ENCODE data around the gene LRMDA.

LRMDA gene

DNA sequence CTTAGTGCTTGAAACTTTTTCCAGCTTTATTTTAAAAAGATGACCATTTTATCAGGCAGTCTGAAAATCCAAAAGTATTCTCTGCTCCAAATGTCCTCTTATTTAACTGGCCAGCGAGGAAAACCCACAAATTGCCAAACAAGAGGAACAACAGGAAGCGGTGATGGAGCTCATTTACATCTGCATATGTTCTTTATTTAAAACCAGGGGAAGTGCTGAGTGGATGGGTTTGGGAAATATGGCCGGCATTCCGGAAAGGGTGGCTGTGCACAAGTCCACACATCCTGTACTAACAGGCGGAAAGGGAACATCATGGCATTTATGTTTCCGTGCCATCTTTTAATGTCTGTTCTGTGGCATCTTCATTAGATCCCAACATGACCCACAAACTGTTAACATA is 974.5 kb downstream of the LRMDA start:
- Histone ChIP-seq H3K4me3 (ENCODE audit: insufficient read depth, low read length, poor library complexity, severe bottlenecking) (no peak overlapping the region), H3K27ac (ENCODE audit: low read depth, low read length) (no peak overlapping the region), H3F3A (ENCODE audit: insufficient read depth) (no peaks in the 10 kb centered on the region), H3K36me3 (ENCODE audit: low read length) (no peaks in the 10 kb centered on the region), H3K27me3 (ENCODE audit: low read length) (no peaks in the 10 kb centered on the region), H4K20me1 (ENCODE audit: low read depth, low read length) (no peaks in the 10 kb centered on the region), H2AFZ (ENCODE audit: low read depth, low read length, severe bottlenecking) (no peak overlapping the region), H3K9ac (ENCODE audit: low read length) (no peak overlapping the region), H3K9me2 (replicated peaks; ENCODE audit: insufficient read depth, low read length) (no peaks in the 10 kb centered on the region), H3K79me2 (ENCODE audit: insufficient read depth, low read length) (no peaks in the 10 kb centered on the region), H3K4me2 (ENCODE audit: low read depth, low read length, poor library complexity, severe bottlenecking) (no peak overlapping the region), H3K9me3 (ENCODE audit: insufficient read depth, low read length) (no peaks in the 10 kb centered on the region)
- TF ChIP-seq EZH2phosphoT487 (conservative IDR thresholded peaks at IDR 0.05; ENCODE audit: low read length) = no peak
- TF ChIP-seq, protein P1, sequence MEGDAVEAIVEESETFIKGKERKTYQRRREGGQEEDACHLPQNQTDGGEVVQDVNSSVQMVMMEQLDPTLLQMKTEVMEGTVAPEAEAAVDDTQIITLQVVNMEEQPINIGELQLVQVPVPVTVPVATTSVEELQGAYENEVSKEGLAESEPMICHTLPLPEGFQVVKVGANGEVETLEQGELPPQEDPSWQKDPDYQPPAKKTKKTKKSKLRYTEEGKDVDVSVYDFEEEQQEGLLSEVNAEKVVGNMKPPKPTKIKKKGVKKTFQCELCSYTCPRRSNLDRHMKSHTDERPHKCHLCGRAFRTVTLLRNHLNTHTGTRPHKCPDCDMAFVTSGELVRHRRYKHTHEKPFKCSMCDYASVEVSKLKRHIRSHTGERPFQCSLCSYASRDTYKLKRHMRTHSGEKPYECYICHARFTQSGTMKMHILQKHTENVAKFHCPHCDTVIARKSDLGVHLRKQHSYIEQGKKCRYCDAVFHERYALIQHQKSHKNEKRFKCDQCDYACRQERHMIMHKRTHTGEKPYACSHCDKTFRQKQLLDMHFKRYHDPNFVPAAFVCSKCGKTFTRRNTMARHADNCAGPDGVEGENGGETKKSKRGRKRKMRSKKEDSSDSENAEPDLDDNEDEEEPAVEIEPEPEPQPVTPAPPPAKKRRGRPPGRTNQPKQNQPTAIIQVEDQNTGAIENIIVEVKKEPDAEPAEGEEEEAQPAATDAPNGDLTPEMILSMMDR (IDR thresholded peaks at IDR 0.05; ENCODE audit: insufficient read depth, low read length, poor library complexity, severe bottlenecking) = no peak

DNA sequence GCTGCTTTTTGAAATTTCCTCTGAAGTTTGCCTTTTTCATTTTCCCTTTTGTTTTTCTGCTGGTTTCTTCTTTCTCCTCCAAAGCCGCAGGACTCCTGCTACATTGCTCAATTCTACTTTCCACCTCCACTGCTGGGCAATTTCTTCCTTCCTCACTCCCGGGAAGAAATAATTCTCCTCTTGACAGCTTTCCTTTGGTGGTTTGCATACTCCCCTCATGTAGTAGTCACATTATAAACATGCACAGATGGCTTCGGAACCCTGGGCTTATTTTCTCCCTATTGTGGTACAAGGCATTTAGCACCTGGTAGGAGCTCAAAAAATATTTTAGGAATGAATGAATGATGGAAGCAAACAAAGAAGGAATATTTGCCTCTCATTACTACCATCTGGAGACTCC is 977.2 kb downstream of the LRMDA start:
- no peak overlapping the region for H3K4me3 ChIP-seq (ENCODE audit: insufficient read depth, low read length, poor library complexity, severe bottlenecking)
- no peaks in the 10 kb centered on the region for H3K9me2 ChIP-seq (replicated peaks; ENCODE audit: insufficient read depth, low read length)
- H3K27ac ChIP-seq (ENCODE audit: low read depth, low read length) = no peak overlapping the region
- H3K27me3 ChIP-seq (ENCODE audit: low read length) = no peaks in the 10 kb centered on the region
- H3K4me2 ChIP-seq (ENCODE audit: low read depth, low read length, poor library complexity, severe bottlenecking) = no peak overlapping the region
- no peak for TF ChIP-seq EZH2phosphoT487 (conservative IDR thresholded peaks at IDR 0.05; ENCODE audit: low read length)
- TF ChIP-seq, protein P1 (IDR thresholded peaks at IDR 0.05; ENCODE audit: insufficient read depth, low read length, poor library complexity, severe bottlenecking) = no peak
- no peaks in the 10 kb centered on the region for H3K9me3 ChIP-seq (ENCODE audit: insufficient read depth, low read length)
- H3K9ac ChIP-seq (ENCODE audit: low read length) = no peak overlapping the region
- no peaks in the 10 kb centered on the region for H4K20me1 ChIP-seq (ENCODE audit: low read depth, low read length)
- no peaks in the 10 kb centered on the region for H3K79me2 ChIP-seq (ENCODE audit: insufficient read depth, low read length)
- no peak overlapping the region for H2AFZ ChIP-seq (ENCODE audit: low read depth, low read length, severe bottlenecking)
- H3K36me3 ChIP-seq (ENCODE audit: low read length) = no peaks in the 10 kb centered on the region
- no peaks in the 10 kb centered on the region for H3F3A ChIP-seq (ENCODE audit: insufficient read depth)

DNA sequence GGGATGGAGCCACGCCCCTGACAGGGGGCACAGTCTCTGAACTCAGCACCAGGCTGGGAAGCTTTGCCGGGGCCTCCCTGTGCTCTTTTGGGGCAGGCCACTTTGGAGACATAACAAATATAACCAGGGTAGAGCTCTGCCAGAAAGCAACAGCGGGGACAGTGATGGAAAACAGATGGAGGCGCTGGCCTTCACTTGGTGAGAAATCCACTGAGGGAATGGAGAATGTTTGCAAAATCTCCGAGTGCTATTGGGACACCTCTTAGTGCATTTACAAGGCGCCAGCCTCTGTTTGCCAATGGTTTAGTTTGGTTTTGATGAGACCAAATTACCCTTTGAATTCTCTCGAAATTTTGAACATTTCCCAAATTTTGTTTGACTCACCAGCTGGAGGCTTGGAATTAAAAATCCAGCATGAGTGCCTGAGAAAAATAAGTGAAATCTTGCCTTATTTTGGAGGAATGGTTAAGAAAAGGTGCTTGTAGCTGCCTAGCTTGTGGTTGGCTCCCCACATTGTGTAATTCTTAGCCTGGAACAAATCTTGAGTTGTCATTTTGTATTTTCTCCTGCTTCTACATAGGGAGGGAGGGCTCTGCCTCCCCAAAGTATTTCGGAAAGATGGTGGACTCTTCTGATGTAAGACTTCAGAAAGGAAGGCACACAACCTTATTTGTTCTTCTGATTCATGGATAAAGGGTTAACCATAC is 980.5 kb downstream of the LRMDA start:
- Histone ChIP-seq H3K4me3 (ENCODE audit: insufficient read depth, low read length, poor library complexity, severe bottlenecking) (no peak overlapping the region), H3K9ac (ENCODE audit: low read length) (no peak overlapping the region), H3K27me3 (ENCODE audit: low read length) (no peaks in the 10 kb centered on the region), H2AFZ (ENCODE audit: low read depth, low read length, severe bottlenecking) (no peak overlapping the region), H3K36me3 (ENCODE audit: low read length) (no peaks in the 10 kb centered on the region), H3K4me2 (ENCODE audit: low read depth, low read length, poor library complexity, severe bottlenecking) (no peak overlapping the region), H3F3A (ENCODE audit: insufficient read depth) (no peaks in the 10 kb centered on the region), H3K9me3 (ENCODE audit: insufficient read depth, low read length) (no peaks in the 10 kb centered on the region), H3K27ac (ENCODE audit: low read depth, low read length) (no peak overlapping the region), H3K9me2 (replicated peaks; ENCODE audit: insufficient read depth, low read length) (no peaks in the 10 kb centered on the region), H4K20me1 (ENCODE audit: low read depth, low read length) (no peaks in the 10 kb centered on the region), H3K79me2 (ENCODE audit: insufficient read depth, low read length) (no peaks in the 10 kb centered on the region)
- TF ChIP-seq, protein P1 (IDR thresholded peaks at IDR 0.05; ENCODE audit: insufficient read depth, low read length, poor library complexity, severe bottlenecking) = no peak
- no peak for TF ChIP-seq EZH2phosphoT487 (conservative IDR thresholded peaks at IDR 0.05; ENCODE audit: low read length)

Measured in SU-DHL-6 (cell line).